PC-9 (cell line): Measurements from ENCODE around the gene GALE. TPM values are rescaled to one million over a fixed set of nuclear protein-coding genes. Genes with fewer than 3 reads are reported as not detected.

Experiments used
- BruUV-seq: library from RNA; stranded (reverse); fragments of 400-500 nt; replicated peaks from 2 replicates; lab custom pipeline; 2021; lab: Mats Ljungman, UMichigan
- CTCF ChIA-PET: fragments of 300-600 bp; sonication (Branson Sonifier 250); formaldehyde crosslinking; loops from one replicate; lab custom pipeline; 2022; ENCODE audit warnings: antibody characterized with exemption; lab: Charles Lee
- POLR2A ChIA-PET: fragments of 300-600 bp; sonication (Branson Sonifier 250); formaldehyde crosslinking; loops from one replicate; lab custom pipeline; 2022; ENCODE audit warnings: antibody characterized with exemption; ENCODE audit not compliant: unreplicated experiment; lab: Charles Lee
- DNase-seq, 2 experiments: peaks; one replicate each; pipeline versions ENCODE4 v3.0.0 to v3.0.0-alpha.2; 2015 to 2022; ENCODE audit warnings: mixed read lengths in 1 of 2
- H2AFZ ChIP-seq: fragments of 200-600 bp; sonication (generic); 2 replicates; pipeline ENCODE4 v1.8.1; 2017; ENCODE audit warnings: antibody characterized with exemption
- H3F3A ChIP-seq: fragments of 200-600 bp; sonication (generic); 2 replicates; pipeline ENCODE4 v1.8.1; 2017; ENCODE audit warnings: antibody characterized with exemption, mild to moderate bottlenecking, low read depth; ENCODE audit not compliant: insufficient read depth
- H3K27ac ChIP-seq: fragments of 200-600 bp; sonication (generic); 2 replicates; pipeline ENCODE4 v1.6.1; 2016; ENCODE audit warnings: mixed run types
- H3K27me3 ChIP-seq: fragments of 200-600 bp; sonication (generic); 2 replicates; pipeline ENCODE4 v1.6.1; 2016; ENCODE audit warnings: low read depth, mixed run types; ENCODE audit not compliant: insufficient read depth
- H3K36me3 ChIP-seq: fragments of 200-600 bp; sonication (generic); 2 replicates; pipeline ENCODE4 v1.6.1; 2016; ENCODE audit warnings: low read depth, mixed run types
- H3K4me1 ChIP-seq: fragments of 200-600 bp; sonication (generic); replicated peaks from 2 replicates; pipeline ENCODE4 v1.6.1; 2016; ENCODE audit warnings: mixed run types; ENCODE audit not compliant: insufficient read depth
- H3K4me2 ChIP-seq: fragments of 200-600 bp; sonication (generic); 2 replicates; pipeline ENCODE4 v1.6.1; 2017; ENCODE audit warnings: mixed run types
- H3K4me3 ChIP-seq: fragments of 200-600 bp; sonication (generic); 2 replicates; pipeline ENCODE4 v1.6.1; 2016; ENCODE audit warnings: mixed run types
- H3K79me2 ChIP-seq: fragments of 200-600 bp; sonication (generic); 2 replicates; pipeline ENCODE4 v1.6.1; 2017; ENCODE audit warnings: low read depth, mixed run types
- H3K9me2 ChIP-seq: fragments of 200-600 bp; sonication (generic); 2 replicates; pipeline ENCODE4 v1.8.1; 2017; ENCODE audit warnings: mild to moderate bottlenecking; ENCODE audit not compliant: insufficient read depth
- H3K9me3 ChIP-seq: fragments of 200-600 bp; sonication (generic); 2 replicates; pipeline ENCODE4 v1.8.1; 2016; ENCODE audit warnings: low read depth; ENCODE audit not compliant: insufficient read depth
- H4K20me1 ChIP-seq: fragments of 200-600 bp; sonication (generic); 2 replicates; pipeline ENCODE4 v1.8.1; 2017; ENCODE audit not compliant: insufficient read depth
- EZH2 ChIP-seq: fragments of 200-600 bp; sonication (generic); IDR thresholded peaks from 2 replicates; pipeline ENCODE4 v1.8.0; 2017; ENCODE audit warnings: antibody characterized with exemption, low read depth
- intact Hi-C: fragments of 100-400 bp; cut with micrococcal nuclease; formaldehyde crosslinking; loops from one replicate; pipeline ENCODE4 v1.10.0; 2022; ENCODE audit not compliant: unreplicated experiment
- total RNA-seq: library from RNA; stranded (reverse); gene quantifications from 2 replicates; pipeline ENCODE4 v1.2.3, GENCODE V29; 2021
- TF ChIP-seq, protein P1 (sequence below): fragments of 200-600 bp; sonication (generic); conservative IDR thresholded peaks from 2 replicates; pipeline ENCODE4 v1.6.1; 2017; ENCODE audit warnings: mixed run types, antibody characterized with exemption, mild to moderate bottlenecking, moderate library complexity

GALE gene
- total RNA-seq, 1 experiment from 2014 or later = 40.5 TPM

DNA sequence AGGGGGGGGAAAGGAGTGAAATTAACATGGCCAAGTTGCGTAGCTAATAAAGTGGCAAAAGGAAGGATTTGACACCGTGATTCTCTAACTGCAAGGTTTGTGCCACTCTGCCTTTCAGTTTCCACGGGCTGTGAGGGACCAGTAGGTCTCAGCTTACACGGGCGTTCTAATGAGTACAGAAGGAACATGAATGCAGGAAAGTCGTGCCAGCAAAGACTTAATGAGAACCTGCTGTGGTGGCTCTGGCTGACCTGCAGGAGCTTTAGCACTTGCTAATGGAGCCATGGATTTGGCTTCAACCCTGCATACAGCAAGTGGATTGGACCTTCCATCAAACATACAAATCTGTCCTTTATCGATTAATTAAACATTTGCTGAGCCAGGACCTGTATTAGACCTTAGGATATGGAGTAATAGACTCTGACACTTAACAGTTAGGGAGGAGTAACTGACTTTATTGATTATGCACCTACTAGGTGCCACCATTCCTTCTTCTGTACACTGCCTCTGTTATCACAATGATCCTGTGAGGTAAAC lies 37.4 kb downstream of the GALE start:
- TF ChIP-seq EZH2 = no peak
- TF ChIP-seq, protein P1, sequence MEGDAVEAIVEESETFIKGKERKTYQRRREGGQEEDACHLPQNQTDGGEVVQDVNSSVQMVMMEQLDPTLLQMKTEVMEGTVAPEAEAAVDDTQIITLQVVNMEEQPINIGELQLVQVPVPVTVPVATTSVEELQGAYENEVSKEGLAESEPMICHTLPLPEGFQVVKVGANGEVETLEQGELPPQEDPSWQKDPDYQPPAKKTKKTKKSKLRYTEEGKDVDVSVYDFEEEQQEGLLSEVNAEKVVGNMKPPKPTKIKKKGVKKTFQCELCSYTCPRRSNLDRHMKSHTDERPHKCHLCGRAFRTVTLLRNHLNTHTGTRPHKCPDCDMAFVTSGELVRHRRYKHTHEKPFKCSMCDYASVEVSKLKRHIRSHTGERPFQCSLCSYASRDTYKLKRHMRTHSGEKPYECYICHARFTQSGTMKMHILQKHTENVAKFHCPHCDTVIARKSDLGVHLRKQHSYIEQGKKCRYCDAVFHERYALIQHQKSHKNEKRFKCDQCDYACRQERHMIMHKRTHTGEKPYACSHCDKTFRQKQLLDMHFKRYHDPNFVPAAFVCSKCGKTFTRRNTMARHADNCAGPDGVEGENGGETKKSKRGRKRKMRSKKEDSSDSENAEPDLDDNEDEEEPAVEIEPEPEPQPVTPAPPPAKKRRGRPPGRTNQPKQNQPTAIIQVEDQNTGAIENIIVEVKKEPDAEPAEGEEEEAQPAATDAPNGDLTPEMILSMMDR = no peak
- ChIA-PET CTCF (no interaction called here), POLR2A (no interaction called here)
- no peak overlapping the region for H3K4me2 ChIP-seq
- H3K9me2 ChIP-seq = no peaks in the 10 kb centered on the region
- no peaks in the 10 kb centered on the region for H3K36me3 ChIP-seq
- no peaks in the 10 kb centered on the region for H3K79me2 ChIP-seq
- no peaks in the 10 kb centered on the region for H3K27me3 ChIP-seq
- no peak for DNase-seq
- H2AFZ ChIP-seq = no peak overlapping the region
- H3K4me3 ChIP-seq = no peak overlapping the region
- intact Hi-C loops = no loop called here
- H4K20me1 ChIP-seq = no peaks in the 10 kb centered on the region; the same call in 1 of the 2 replicates
- H3K9me3 ChIP-seq = no peaks in the 10 kb centered on the region
- BruUV-seq = no TSS peak
- H3F3A ChIP-seq = no peaks in the 10 kb centered on the region; the same call in 1 of the 2 replicates
- H3K4me1 ChIP-seq = no peaks in the 10 kb centered on the region
- H3K27ac ChIP-seq = no peak overlapping the region

DNA sequence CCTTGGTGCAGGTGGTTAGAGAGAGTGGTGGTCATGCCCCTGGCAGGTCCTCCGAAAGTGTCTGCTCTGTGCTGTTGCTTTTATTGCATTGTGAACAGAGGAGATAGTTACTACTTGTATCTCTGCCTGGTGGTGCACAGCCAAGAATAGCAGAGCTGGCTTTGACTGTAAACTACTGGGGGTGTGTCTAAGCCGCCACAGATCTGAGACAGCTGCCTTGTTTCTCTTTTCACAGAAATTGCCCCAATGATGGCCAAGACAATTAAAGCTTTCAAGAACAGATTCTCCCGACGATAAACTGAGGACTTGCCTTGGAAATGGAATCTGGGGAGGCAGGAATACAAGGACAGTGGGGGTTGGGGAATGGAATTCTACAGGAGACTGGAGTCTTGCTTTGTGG lies 41.3 kb downstream of the GALE start:
- Histone ChIP-seq H3K4me1 (no peaks in the 10 kb centered on the region), H3K36me3 (peaks cover 2% of the 10 kb centered on the region; the same call in 1 of the 2 replicates), H3K79me2 (no peaks in the 10 kb centered on the region), H3K27me3 (no peaks in the 10 kb centered on the region), H3K9me3 (no peaks in the 10 kb centered on the region), H3K4me2 (no peak overlapping the region), H3F3A (peaks cover 4% of the 10 kb centered on the region; the same call in 1 of the 2 replicates), H4K20me1 (no peaks in the 10 kb centered on the region), H3K9me2 (no peaks in the 10 kb centered on the region), H3K27ac (no peak overlapping the region), H2AFZ (no peak overlapping the region), H3K4me3 (no peak overlapping the region)
- BruUV-seq = no TSS peak
- intact Hi-C loops = no loop called here
- DNase-seq = no peak
- ChIA-PET POLR2A (no interaction called here), CTCF (no interaction called here)
- TF ChIP-seq EZH2 = no peak
- TF ChIP-seq, protein P1 = no peak

DNA sequence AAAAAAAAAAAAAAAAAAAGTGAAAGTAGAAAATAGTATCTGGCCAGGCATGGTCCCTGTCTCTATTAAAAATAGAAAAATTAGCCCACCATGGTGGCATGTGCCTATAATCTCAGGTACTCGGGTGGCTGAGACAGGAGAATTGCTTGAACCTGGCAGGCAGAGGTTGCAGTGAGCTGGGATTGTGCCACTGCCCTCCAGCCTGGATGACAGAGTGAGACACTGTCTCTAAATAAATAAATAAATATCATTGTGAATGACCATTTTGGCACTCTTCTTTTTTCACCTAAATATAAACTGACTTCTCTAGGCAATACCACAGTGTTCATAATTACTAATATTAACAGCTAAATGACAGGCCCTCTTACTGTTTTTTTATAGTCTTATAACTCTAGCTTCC lies 42.7 kb downstream of the GALE start:
- CTCF ChIA-PET = no interaction called here
- Histone ChIP-seq H3K79me2 (no peaks in the 10 kb centered on the region), H3F3A (0 out of 2 replicates have a peak, but pooled peaks cover 4% of the 10 kb centered on the region), H3K27ac (no peak overlapping the region), H4K20me1 (no peaks in the 10 kb centered on the region), H3K27me3 (no peaks in the 10 kb centered on the region), H2AFZ (no peak overlapping the region), H3K36me3 (peaks cover 14% of the 10 kb centered on the region; the same call in 1 of the 2 replicates), H3K4me2 (no peak overlapping the region), H3K4me1 (no peaks in the 10 kb centered on the region), H3K4me3 (no peak overlapping the region), H3K9me2 (no peaks in the 10 kb centered on the region), H3K9me3 (no peaks in the 10 kb centered on the region)
- intact Hi-C loops = no loop called here
- DNase-seq = no peak
- TF ChIP-seq, protein P1 = no peak
- no peak for TF ChIP-seq EZH2
- POLR2A ChIA-PET = interaction anchor here (0.6 kb wide), 1 partner anchor 1587 kb away, joined by 11 read pairs; no protein-coding TSS in a partner anchor
- no TSS peak for BruUV-seq
